Glutamatergic neuron (in vitro differentiated cells): ENCODE results near the gene CREB5. TPM values are rescaled to one million over a fixed set of nuclear protein-coding genes. Genes with fewer than 3 reads are reported as not detected.

Experiments
- DNase-seq: peaks from one replicate; pipeline ENCODE4 v3.0.0; 2022
- H3K27ac Mint-ChIP-seq: one replicate; pipeline ENCODE4 v1.8.0; 2020; ENCODE audit warnings: mild to moderate bottlenecking, mixed read lengths, inconsistent platforms; ENCODE audit not compliant: unreplicated experiment
- H3K27me3 Mint-ChIP-seq: one replicate; pipeline ENCODE4 v1.8.0; 2020; ENCODE audit warnings: mild to moderate bottlenecking, moderate library complexity, mixed read lengths, inconsistent platforms; ENCODE audit not compliant: unreplicated experiment
- H3K36me3 Mint-ChIP-seq: one replicate; pipeline ENCODE4 v1.8.0; 2020; ENCODE audit warnings: mild to moderate bottlenecking, mixed read lengths, inconsistent platforms; ENCODE audit not compliant: unreplicated experiment
- H3K4me1 Mint-ChIP-seq: one replicate; pipeline ENCODE4 v1.8.0; 2020; ENCODE audit warnings: mild to moderate bottlenecking, low read depth, mixed read lengths, inconsistent platforms; ENCODE audit not compliant: unreplicated experiment
- H3K4me3 Mint-ChIP-seq: one replicate; pipeline ENCODE4 v1.8.0; 2020; ENCODE audit warnings: mild to moderate bottlenecking, mixed read lengths, inconsistent platforms; ENCODE audit not compliant: unreplicated experiment
- H3K9me3 Mint-ChIP-seq: one replicate; pipeline ENCODE4 v1.8.0; 2020; ENCODE audit warnings: mild to moderate bottlenecking, moderate library complexity, mixed read lengths, inconsistent platforms; ENCODE audit not compliant: unreplicated experiment
- CTCF ChIP-seq: fragments of 200-600 bp; sonication (generic); IDR thresholded peaks from one replicate; pipeline ENCODE4 v1.5.0; 2021; ENCODE audit not compliant: partially characterized antibody, unreplicated experiment
- total RNA-seq: library from RNA; stranded (reverse); fragmentation: NEBNext Ultra II Directional; extraction: Animal tissue kit (Norgen Biotek cat#: 25700); gene quantifications from one replicate; pipeline ENCODE4 v1.2.1, GENCODE V29; 2021; ENCODE audit not compliant: unreplicated experiment

The CREB5 gene
- total RNA-seq, 1 donor from 2014 or later, result 50.4 TPM

GRCh38 chr7:28480595-28480994 lies 68.3 kb downstream of the CREB5 start:
- no peak for DNase-seq
- H3K36me3 Mint-ChIP-seq, result no peaks in the 10 kb centered on the region
- H3K27ac Mint-ChIP-seq, result no peak overlapping the region
- peaks cover 15% of the 10 kb centered on the region for H3K4me1 Mint-ChIP-seq
- no peak for TF ChIP-seq CTCF
- H3K27me3 Mint-ChIP-seq, result no peaks in the 10 kb centered on the region
- no peak overlapping the region for H3K4me3 Mint-ChIP-seq
- no peaks in the 10 kb centered on the region for H3K9me3 Mint-ChIP-seq

GRCh38 chr7:28481091-28481926 lies 69.0 kb downstream of the CREB5 start:
- TF ChIP-seq CTCF, result no peak
- Mint-ChIP-seq H3K36me3 (no peaks in the 10 kb centered on the region), H3K27me3 (no peaks in the 10 kb centered on the region), H3K4me3 (no peak overlapping the region), H3K9me3 (no peaks in the 10 kb centered on the region), H3K4me1 (peaks cover 15% of the 10 kb centered on the region), H3K27ac (no peak overlapping the region)
- DNase-seq, result no peak

- Mint-ChIP-seq H3K4me3 (no peak overlapping the region), H3K9me3 (no peaks in the 10 kb centered on the region), H3K36me3 (no peaks in the 10 kb centered on the region), H3K27me3 (no peaks in the 10 kb centered on the region), H3K4me1 (peaks cover 15% of the 10 kb centered on the region), H3K27ac (no peak overlapping the region)
- DNase-seq, result no peak
- TF ChIP-seq CTCF, result no peak
Measured at GRCh38 chr7:28483112-28483511, 70.8 kb downstream of the CREB5 start.

- TF ChIP-seq CTCF, result no peak
- DNase-seq, result no peak
- no peak overlapping the region for H3K27ac Mint-ChIP-seq
- H3K4me3 Mint-ChIP-seq, result no peak overlapping the region
- H3K36me3 Mint-ChIP-seq, result peaks cover 3% of the 10 kb centered on the region
- H3K4me1 Mint-ChIP-seq, result peaks cover 15% of the 10 kb centered on the region
- H3K9me3 Mint-ChIP-seq, result peaks cover 2% of the 10 kb centered on the region
- no peaks in the 10 kb centered on the region for H3K27me3 Mint-ChIP-seq
Measured at GRCh38 chr7:28483908-28484605, 71.7 kb downstream of the CREB5 start.

GRCh38 chr7:28484606-28484935 lies 72.3 kb downstream of the CREB5 start:
- Mint-ChIP-seq H3K36me3 (peaks cover 4% of the 10 kb centered on the region), H3K27me3 (no peaks in the 10 kb centered on the region), H3K9me3 (peaks cover 2% of the 10 kb centered on the region), H3K27ac (no peak overlapping the region), H3K4me3 (no peak overlapping the region), H3K4me1 (peaks cover 15% of the 10 kb centered on the region)
- TF ChIP-seq CTCF, result no peak
- DNase-seq, result no peak
